HEK293 (cell line): ENCODE results near the gene PDLIM7.

Experiments
- CTCF ChIA-PET: fragments of 350-600 bp; formaldehyde crosslinking; extraction: SDS; loops from one replicate; lab custom pipeline; 2021; ENCODE audit warnings: antibody characterized with exemption; lab: Yijun Ruan, JAX
- POLR2A ChIA-PET: fragments of 300-600 bp; formaldehyde crosslinking; extraction: SDS; loops from one replicate; lab custom pipeline; 2020; ENCODE audit warnings: antibody characterized with exemption, inconsistent platforms; lab: Yijun Ruan, JAX
- H3K27ac ChIP-seq: fragments of 200-500 bp; sonication (Bioruptor generic); 2 replicates; pipeline ENCODE4 v1.5.1; 2014; ENCODE audit warnings: low read depth, low read length, control low read depth, inconsistent platforms; ENCODE audit errors: extremely low read depth
- H3K36me3 ChIP-seq, 2 experiments: fragments of 200-500 bp in 1 of 2; sonication (Bioruptor generic) in 1 of 2; 1 replicate in 1 of 2; 2 replicates in 1 of 2; pipeline ENCODE4 v1.5.1; 2014 to 2017; ENCODE audit warnings: inconsistent platforms in 2 of 2, low read length in 2 of 2; ENCODE audit not compliant: control insufficient read depth in 2 of 2, insufficient read depth in 1 of 2
- H3K4me1 ChIP-seq: fragments of 200-500 bp; sonication (Bioruptor generic); 2 replicates; pipeline ENCODE4 v1.5.1; 2014; ENCODE audit warnings: mild to moderate bottlenecking, low read length, inconsistent platforms; ENCODE audit not compliant: control insufficient read depth, insufficient read depth
- H3K4me3 ChIP-seq: 2 replicates; pipeline ENCODE4 v1.5.1; 2011; ENCODE audit warnings: low read depth, mild to moderate bottlenecking, control low read depth, low read length, moderate library complexity
- H3K9me3 ChIP-seq: fragments of 200-500 bp; sonication (Bioruptor generic); 2 replicates; pipeline ENCODE4 v1.5.1; 2014; ENCODE audit warnings: low read depth, low read length, inconsistent platforms; ENCODE audit not compliant: control insufficient read depth, insufficient read depth
- EGR2 ChIP-seq: fragments of 450-650 bp; formaldehyde crosslinking; IDR thresholded peaks from 2 replicates; pipeline ENCODE4 v1.5.1; 2016; ENCODE audit warnings: low read depth, missing biosample characterization, missing genetic modification characterization
- IKZF3 ChIP-seq: fragments of 450-650 bp; IDR thresholded peaks from 2 replicates; pipeline ENCODE4 v1.5.0; 2018; ENCODE audit warnings: missing biosample characterization, mild to moderate bottlenecking, missing genetic modification characterization, moderate library complexity
- PRDM1 ChIP-seq: fragments of 450-650 bp; formaldehyde crosslinking; IDR thresholded peaks from 2 replicates; pipeline ENCODE4; 2016; ENCODE audit warnings: missing biosample characterization, missing genetic modification characterization
- SALL2 ChIP-seq: fragments of 450-650 bp; formaldehyde crosslinking; IDR thresholded peaks from 2 replicates; pipeline ENCODE4 v1.5.0; 2017; ENCODE audit warnings: missing biosample characterization, mild to moderate bottlenecking, missing genetic modification characterization, borderline replicate concordance
- SP7 ChIP-seq: fragments of 450-650 bp; formaldehyde crosslinking; IDR thresholded peaks from 2 replicates; pipeline ENCODE4 v1.5.1; 2016; ENCODE audit warnings: missing biosample characterization, missing genetic modification characterization
- ZBTB48 ChIP-seq: fragments of 450-650 bp; formaldehyde crosslinking; IDR thresholded peaks from 2 replicates; pipeline ENCODE4 v1.5.1; 2016; ENCODE audit warnings: missing biosample characterization, missing genetic modification characterization
- ZNF16 ChIP-seq: fragments of 450-650 bp; formaldehyde crosslinking; IDR thresholded peaks from 2 replicates; pipeline ENCODE4 v1.5.1; 2016; ENCODE audit warnings: low read depth, missing biosample characterization, missing genetic modification characterization
- ZNF174 ChIP-seq: fragments of 450-650 bp; formaldehyde crosslinking; IDR thresholded peaks from 2 replicates; pipeline ENCODE4 v1.5.0; 2017; ENCODE audit warnings: missing biosample characterization, mild to moderate bottlenecking, missing genetic modification characterization
- ZNF2 ChIP-seq: fragments of 450-650 bp; formaldehyde crosslinking; IDR thresholded peaks from 2 replicates; pipeline ENCODE4 v1.5.1; 2016; ENCODE audit warnings: missing biosample characterization, missing genetic modification characterization
- ZNF335 ChIP-seq: fragments of 450-650 bp; formaldehyde crosslinking; conservative IDR thresholded peaks from 2 replicates; pipeline ENCODE4 v1.5.1; 2016; ENCODE audit warnings: missing biosample characterization, missing genetic modification characterization
- ZNF571 ChIP-seq: fragments of 450-650 bp; formaldehyde crosslinking; IDR thresholded peaks from 2 replicates; pipeline ENCODE4 v1.5.0; 2017; ENCODE audit warnings: missing biosample characterization, missing genetic modification characterization
- ZNF600 ChIP-seq: fragments of 450-650 bp; formaldehyde crosslinking; IDR thresholded peaks from 2 replicates; pipeline ENCODE4 v1.5.1; 2016; ENCODE audit warnings: missing biosample characterization, missing genetic modification characterization
- ZNF624 ChIP-seq: fragments of 450-650 bp; formaldehyde crosslinking; IDR thresholded peaks from 2 replicates; pipeline ENCODE4 v1.5.1; 2017; ENCODE audit warnings: missing biosample characterization, missing genetic modification characterization
- ZNF654 ChIP-seq: fragments of 450-650 bp; formaldehyde crosslinking; IDR thresholded peaks from 2 replicates; pipeline ENCODE4 v1.5.1; 2016; ENCODE audit warnings: low read depth, missing biosample characterization, missing genetic modification characterization
- ZNF768 ChIP-seq: fragments of 450-650 bp; formaldehyde crosslinking; IDR thresholded peaks from 2 replicates; pipeline ENCODE4 v1.5.1; 2018; ENCODE audit warnings: missing biosample characterization, mild to moderate bottlenecking, missing genetic modification characterization
- ZXDB ChIP-seq: fragments of 450-650 bp; formaldehyde crosslinking; IDR thresholded peaks from 2 replicates; pipeline ENCODE4 v1.5.1; 2016; ENCODE audit warnings: missing biosample characterization, missing genetic modification characterization
- TF ChIP-seq, protein P1 (sequence below): fragments of 450-650 bp; formaldehyde crosslinking; IDR thresholded peaks from 2 replicates; pipeline ENCODE4 v1.5.1; 2016; ENCODE audit warnings: missing biosample characterization, missing genetic modification characterization, borderline replicate concordance
- TF ChIP-seq, protein P2 (sequence below): fragments of 450-650 bp; formaldehyde crosslinking; IDR thresholded peaks from 2 replicates; pipeline ENCODE4 v1.5.1; 2016; ENCODE audit warnings: missing biosample characterization, missing genetic modification characterization
- TF ChIP-seq, protein P3 (sequence below): fragments of 450-650 bp; formaldehyde crosslinking; IDR thresholded peaks from 2 replicates; pipeline ENCODE4; 2016; ENCODE audit warnings: missing biosample characterization, missing genetic modification characterization
- TF ChIP-seq, protein P4 (sequence below): fragments of 450-650 bp; formaldehyde crosslinking; IDR thresholded peaks from 2 replicates; pipeline ENCODE4 v1.5.1; 2016; ENCODE audit warnings: missing biosample characterization, missing genetic modification characterization

The PDLIM7 gene

DNA sequence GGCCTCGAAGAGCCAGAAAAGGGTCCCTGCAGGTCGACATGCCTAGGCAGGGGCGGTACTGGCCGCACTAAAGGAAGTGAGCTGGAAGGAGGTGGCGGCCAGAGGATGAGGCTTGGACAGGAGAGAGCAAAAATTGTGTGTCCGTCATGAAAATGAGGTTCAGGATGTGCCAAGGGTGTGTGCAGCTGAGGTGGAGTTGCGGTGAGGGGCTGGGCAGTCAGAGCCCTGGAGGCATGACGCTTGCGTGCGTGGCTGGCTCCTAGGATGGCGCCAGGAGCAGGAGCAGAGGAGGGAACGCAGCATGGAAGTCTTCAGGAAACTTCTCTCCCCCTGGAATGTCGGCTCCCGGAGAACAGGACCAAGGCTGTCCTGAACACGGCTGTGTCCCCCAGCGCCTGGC, 5.5 kb upstream of the PDLIM7 start:
- no peaks in the 10 kb centered on the region for H3K36me3 ChIP-seq
- no peaks in the 10 kb centered on the region for H3K9me3 ChIP-seq
- H3K27ac ChIP-seq: no peak overlapping the region
- no peaks in the 10 kb centered on the region; the same call in 1 of the 2 replicates for H3K4me1 ChIP-seq
- no peak overlapping the region for H3K4me3 ChIP-seq
- TF ChIP-seq ZNF2 (tag by site-specific recombination) (no peak), SALL2 (tag by site-specific recombination) (no peak), ZNF174 (tag by site-specific recombination) (no peak), ZNF768 (tag by site-specific recombination) (no peak), EGR2 (tag by site-specific recombination) (no peak), ZNF600 (tag by site-specific recombination) (no peak)
- TF ChIP-seq, protein P1, sequence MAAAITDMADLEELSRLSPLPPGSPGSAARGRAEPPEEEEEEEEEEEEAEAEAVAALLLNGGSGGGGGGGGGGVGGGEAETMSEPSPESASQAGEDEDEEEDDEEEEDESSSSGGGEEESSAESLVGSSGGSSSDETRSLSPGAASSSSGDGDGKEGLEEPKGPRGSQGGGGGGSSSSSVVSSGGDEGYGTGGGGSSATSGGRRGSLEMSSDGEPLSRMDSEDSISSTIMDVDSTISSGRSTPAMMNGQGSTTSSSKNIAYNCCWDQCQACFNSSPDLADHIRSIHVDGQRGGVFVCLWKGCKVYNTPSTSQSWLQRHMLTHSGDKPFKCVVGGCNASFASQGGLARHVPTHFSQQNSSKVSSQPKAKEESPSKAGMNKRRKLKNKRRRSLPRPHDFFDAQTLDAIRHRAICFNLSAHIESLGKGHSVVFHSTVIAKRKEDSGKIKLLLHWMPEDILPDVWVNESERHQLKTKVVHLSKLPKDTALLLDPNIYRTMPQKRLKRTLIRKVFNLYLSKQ: no peak
- TF ChIP-seq, protein P2, sequence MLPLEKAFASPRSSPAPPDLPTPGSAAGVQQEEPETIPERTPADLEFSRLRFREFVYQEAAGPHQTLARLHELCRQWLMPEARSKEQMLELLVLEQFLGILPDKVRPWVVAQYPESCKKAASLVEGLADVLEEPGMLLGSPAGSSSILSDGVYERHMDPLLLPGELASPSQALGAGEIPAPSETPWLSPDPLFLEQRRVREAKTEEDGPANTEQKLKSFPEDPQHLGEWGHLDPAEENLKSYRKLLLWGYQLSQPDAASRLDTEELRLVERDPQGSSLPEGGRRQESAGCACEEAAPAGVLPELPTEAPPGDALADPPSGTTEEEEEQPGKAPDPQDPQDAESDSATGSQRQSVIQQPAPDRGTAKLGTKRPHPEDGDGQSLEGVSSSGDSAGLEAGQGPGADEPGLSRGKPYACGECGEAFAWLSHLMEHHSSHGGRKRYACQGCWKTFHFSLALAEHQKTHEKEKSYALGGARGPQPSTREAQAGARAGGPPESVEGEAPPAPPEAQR: no peak
- TF ChIP-seq, protein P3, sequence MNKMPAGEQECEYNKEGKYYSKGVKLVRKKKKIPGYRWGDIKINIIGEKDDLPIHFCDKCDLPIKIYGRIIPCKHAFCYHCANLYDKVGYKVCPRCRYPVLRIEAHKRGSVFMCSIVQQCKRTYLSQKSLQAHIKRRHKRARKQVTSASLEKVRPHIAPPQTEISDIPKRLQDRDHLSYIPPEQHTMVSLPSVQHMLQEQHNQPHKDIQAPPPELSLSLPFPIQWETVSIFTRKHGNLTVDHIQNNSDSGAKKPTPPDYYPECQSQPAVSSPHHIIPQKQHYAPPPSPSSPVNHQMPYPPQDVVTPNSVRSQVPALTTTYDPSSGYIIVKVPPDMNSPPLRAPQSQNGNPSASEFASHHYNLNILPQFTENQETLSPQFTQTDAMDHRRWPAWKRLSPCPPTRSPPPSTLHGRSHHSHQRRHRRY (tag by site-specific recombination): no peak
- POLR2A ChIA-PET: interaction anchor here (0.8 kb wide), 1 partner anchor 13 kb away, joined by 3 read pairs; no protein-coding TSS in a partner anchor
- CTCF ChIA-PET: interaction anchor here (0.8 to 5.0 kb wide), 11 partner anchors 12 to 388 kb away, joined by 3 to 54 read pairs (median 6); partner anchors contain the start of genes DDX41 and LMAN2

DNA sequence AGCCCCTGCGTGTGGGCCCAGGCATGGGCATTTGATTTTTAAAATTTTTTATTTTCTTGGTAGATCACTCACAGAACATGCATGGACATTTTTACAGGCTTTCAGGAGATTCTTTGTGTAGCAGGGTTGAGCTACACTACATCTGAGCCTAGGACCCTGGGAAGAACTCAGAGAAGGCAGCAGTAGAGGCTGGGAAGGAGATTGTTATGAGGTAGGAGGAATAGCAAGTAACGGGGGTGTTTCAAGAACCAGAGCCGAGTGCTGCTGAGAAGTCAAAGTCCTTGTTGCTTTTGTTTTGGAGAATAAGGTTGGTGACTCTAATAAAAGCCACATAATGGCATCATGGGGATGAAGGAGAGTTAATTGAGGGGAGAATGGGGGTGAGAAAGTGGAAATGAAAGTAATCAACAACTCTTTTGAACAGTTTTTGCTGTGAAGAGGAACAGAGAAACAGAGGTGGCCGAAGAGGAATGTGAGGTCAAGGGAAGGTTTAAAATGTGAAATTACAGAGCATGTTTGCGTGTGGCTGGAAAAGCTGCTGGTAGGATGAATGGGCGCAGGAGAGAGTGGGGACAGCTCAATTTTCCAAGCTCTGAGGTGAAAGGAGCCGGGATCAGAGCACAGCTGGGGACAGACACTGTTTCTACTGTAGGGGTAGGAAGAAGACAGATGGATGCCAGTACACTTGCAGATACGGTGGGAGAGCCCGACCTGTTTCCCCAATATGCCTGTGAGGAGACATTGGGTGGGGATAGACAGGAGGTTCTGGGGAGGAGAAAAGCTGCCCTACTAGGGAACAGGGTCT, 4.7 kb upstream of the PDLIM7 start:
- TF ChIP-seq PRDM1 (tag by site-specific recombination) (peak; percentile 99), ZNF624 (no peak)
- CTCF ChIA-PET: interaction anchor here (0.6 to 5.0 kb wide), 36 partner anchors 8 to 656 kb away, joined by 3 to 54 read pairs (median 5); partner anchors contain the start of genes DDX41, DOK3 and LMAN2
- H3K27ac ChIP-seq: no peak overlapping the region
- no peaks in the 10 kb centered on the region for H3K9me3 ChIP-seq
- H3K4me3 ChIP-seq: no peak overlapping the region
- no peaks in the 10 kb centered on the region for H3K36me3 ChIP-seq
- POLR2A ChIA-PET: interaction anchor here (1.2 to 2.0 kb wide), 3 partner anchors 27 to 47 kb away, joined by 3 to 12 read pairs (median 6); no protein-coding TSS in a partner anchor
- H3K4me1 ChIP-seq: no peaks in the 10 kb centered on the region; the same call in 1 of the 2 replicates

DNA sequence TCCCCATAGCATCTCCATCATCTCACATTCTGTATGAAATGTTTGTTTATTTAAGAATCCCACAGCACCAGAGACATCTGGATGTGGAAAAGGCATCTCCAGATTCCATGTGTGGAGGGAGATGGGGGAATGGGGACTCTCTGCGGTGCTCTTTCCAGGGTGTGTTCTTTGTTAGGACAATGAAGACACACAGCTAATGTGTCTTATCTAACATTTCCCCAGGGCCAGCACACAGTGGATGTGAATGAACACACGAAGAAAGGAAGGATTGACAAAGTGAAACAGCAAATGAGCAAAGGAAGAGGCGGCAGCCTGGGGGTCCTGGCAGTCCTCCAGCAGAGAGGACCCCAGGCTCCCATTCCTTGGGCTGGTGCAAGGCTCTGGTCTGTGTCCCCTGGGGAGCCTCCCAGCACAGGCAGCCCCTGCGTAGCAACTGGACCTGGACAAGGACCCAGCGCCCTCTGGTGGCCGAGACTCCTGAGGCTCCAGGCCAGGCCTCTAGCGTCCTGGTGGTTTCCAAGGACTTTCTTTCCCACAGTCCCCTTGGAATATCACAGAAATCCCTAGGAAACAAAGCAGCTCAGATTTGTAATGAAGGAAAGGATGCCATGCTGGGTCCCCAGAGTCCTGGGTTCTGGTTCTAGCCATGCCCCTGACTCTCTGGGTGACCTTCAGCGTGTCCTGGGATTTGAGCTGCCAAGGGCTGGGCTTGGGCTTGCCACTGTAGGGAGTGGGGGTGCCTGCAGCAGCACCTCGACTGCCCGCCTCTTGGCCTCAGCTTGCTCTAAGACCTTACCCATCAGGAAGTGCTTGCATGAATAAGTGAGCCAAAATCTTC, 3.5 kb upstream of the PDLIM7 start:
- Histone ChIP-seq H3K27ac (no peak overlapping the region), H3K4me1 (peaks cover 6% of the 10 kb centered on the region)
- TF ChIP-seq ZNF335 (tag by site-specific recombination): peak; percentile 67
- peak; percentile 49; the same call in 1 of the 2 replicates for TF ChIP-seq ZNF600 (tag by site-specific recombination)
- TF ChIP-seq ZNF16 (tag by site-specific recombination): no peak
- TF ChIP-seq, protein P4, sequence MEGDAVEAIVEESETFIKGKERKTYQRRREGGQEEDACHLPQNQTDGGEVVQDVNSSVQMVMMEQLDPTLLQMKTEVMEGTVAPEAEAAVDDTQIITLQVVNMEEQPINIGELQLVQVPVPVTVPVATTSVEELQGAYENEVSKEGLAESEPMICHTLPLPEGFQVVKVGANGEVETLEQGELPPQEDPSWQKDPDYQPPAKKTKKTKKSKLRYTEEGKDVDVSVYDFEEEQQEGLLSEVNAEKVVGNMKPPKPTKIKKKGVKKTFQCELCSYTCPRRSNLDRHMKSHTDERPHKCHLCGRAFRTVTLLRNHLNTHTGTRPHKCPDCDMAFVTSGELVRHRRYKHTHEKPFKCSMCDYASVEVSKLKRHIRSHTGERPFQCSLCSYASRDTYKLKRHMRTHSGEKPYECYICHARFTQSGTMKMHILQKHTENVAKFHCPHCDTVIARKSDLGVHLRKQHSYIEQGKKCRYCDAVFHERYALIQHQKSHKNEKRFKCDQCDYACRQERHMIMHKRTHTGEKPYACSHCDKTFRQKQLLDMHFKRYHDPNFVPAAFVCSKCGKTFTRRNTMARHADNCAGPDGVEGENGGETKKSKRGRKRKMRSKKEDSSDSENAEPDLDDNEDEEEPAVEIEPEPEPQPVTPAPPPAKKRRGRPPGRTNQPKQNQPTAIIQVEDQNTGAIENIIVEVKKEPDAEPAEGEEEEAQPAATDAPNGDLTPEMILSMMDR (tag by site-specific recombination): peak; percentile 81
- no peak for TF ChIP-seq ZNF571
- peak; percentile 76 for TF ChIP-seq ZNF654 (tag by site-specific recombination)
- TF ChIP-seq ZNF2 (tag by site-specific recombination): 0 out of 2 replicates have a peak, but pooled peaks have one; percentile 56
- 0 out of 2 replicates have a peak, but pooled peaks have one; percentile 29 for TF ChIP-seq SP7
- 0 out of 2 replicates have a peak, but pooled peaks have one; percentile 56 for TF ChIP-seq ZXDB (tag by site-specific recombination)
- peak; percentile 50; the same call in 1 of the 2 replicates for TF ChIP-seq ZBTB48 (tag by site-specific recombination)
- peak; percentile 97 for TF ChIP-seq IKZF3 (tag by site-specific recombination)

More for the DNA sequence above, 3.5 kb upstream of the PDLIM7 start:
- POLR2A ChIA-PET: interaction anchor here (1.2 to 2.0 kb wide), 4 partner anchors 17 to 46 kb away, joined by 3 to 12 read pairs (median 4); no protein-coding TSS in a partner anchor
- Histone ChIP-seq H3K4me3 (no peak overlapping the region), H3K36me3 (peaks cover 0 to under 1% of the 10 kb centered on the region in 2 experiments; a peak in 1 of 3 replicates), H3K9me3 (no peaks in the 10 kb centered on the region)
- CTCF ChIA-PET: interaction anchor here (0.6 to 5.0 kb wide), 39 partner anchors 8 to 388 kb away, joined by 3 to 54 read pairs (median 5); partner anchors contain the start of genes DDX41 and DOK3
